Islet of Langerhans (tissue), 1 donor: ENCODE data around the gene RNF144B.
"Not testable (repeated sequence)": the region's sequence is repeated elsewhere in the genome, so short reads cannot be mapped to it uniquely, and the experiment has no call there.

ENCODE experiments used
- FAIRE-seq: peaks from one replicate; lab custom pipeline; 2011; peaks lifted over from hg19 to GRCh38; lab: Jason Lieb, UNC

Gene RNF144B

DNA sequence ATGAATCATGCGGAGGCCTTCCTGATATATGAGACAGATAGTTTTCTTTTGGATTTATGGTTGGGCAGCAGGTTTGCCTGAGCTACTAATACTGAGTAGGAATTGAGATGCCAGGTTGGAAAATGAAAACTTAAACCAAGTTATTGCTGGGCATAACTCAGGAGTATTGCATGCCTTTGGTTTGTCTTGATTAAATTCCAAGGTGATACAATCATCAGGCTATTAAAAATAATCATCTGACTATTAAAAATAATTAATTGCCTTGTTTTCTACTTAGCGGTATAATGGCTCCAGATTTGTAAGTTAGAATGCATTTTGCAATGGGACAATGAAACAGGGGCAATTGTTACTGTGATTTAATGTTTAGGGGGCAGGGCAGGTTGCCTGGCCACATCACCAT lies 15.5 kb upstream of the RNF144B start:
- no peak for FAIRE-seq

DNA sequence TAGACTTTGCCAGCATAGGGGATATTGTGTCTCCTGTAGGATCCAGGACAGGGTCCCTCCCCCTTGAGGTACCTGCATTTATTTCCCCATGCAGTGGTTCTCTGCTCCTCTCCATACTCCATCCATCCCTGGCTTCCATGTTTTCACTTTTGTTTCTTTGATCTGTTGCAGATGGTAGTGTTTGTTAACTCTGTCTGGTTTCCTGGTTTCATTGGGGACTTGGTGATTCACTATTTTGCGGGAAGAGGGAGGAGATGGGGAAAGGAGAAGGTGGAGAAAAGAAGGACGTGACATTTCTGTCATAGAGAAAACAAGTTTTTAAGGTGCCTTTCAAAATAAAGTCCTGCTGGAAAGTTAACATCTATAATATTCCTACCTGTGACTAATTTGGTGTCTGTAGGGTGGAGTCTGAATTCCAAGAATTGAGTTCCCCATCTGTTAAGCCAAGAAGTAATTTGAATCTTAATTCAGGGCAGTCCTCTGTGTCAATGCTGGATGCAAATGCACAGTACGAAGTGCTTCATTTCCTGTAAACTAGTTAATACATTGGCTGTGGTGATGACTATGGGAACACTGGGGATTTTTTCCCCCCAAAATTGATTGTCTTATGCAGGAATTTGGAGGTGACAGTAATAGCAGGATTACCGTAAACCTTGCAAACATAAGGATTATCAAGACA lies 6.9 kb upstream of the RNF144B start:
- no peak for FAIRE-seq

DNA sequence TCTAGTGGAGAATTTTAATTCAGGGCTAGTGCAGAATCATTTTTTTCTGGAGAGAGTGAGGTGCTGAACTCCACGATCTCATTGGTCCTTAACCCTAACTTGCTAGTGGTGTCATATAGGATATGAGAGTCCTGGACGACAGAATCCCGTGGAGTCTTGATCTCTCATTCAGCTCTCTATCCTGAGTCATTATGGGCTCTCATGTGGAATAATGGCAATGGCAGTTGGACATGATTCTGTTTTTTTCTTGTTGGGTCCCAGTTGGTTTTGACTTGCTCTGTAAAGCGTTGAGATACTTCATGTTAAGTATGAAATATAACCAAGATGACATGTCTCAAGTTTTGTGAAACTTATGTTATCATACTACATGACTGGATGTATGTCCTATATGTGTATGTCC lies 6.3 kb upstream of the RNF144B start:
- FAIRE-seq = no peak

DNA sequence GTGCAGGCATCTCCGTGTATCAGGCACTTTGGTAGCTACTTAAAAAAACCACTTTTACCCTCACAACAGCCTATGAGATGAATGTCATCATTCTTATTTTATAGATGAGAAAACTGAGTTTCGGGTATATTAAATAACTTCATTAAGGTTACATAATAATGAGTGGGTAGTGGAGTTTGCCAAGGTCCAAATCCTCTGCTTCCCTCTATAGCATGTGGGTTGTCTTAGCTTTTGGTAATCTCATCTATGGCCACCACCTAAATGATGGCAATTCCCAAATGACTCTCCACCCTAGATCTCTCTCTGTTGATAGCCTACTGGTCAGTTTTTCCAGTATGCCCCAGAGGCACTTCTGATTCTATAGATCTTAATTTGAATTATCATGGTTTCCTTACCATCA lies 3.7 kb upstream of the RNF144B start:
- FAIRE-seq = no peak

DNA sequence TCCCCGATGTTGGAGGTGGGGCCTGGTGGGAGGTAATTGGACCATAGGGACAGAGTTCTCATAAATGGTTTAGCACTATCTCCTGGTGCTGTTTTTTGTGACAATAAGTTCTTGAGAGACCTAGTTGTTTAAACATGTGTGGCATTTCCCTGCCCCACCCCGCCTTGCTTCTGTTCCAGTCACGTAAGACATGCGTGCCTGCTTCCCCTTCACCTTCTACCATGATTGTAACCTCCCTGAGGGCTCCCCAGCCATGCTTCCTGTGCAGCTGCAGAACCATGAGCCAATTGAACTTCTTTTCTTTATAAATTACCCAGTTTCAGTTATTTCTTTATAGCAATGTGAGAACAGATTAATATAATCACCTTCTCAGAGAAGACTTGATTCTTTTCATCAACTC lies 2.5 kb upstream of the RNF144B start:
- FAIRE-seq = no peak

DNA sequence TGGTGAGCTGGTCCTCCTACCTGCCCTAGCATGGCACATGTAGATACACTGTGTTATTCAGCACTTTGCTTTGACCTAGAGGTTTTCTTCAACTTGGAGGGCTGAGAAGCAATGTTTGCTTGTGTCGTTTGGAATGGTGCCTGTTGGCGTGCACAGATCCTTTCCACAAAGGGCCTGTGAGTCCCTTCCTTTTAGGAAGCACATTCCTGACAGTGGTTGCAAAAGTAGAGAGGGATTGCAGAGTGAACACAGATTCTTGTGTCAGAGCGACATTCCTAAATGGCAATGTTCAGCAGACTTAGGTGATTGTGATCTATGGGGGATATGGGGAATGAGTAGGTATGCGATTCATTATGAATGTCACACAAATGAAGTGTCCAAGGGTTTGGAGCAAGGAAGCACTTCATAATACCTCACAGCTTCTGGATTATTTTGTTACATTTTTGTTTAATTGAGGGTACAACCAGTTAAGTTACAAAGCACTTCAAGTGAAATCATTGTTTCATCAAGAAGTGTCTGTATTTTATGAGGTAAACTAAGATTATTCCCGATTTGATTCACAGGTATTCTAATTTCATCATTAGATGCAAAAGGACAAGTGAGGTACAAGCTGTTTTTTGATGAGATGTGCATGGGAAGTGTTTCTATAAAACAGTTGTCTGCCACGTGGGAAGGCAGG lies 713 bp upstream of the RNF144B start:
- FAIRE-seq = no peak

DNA sequence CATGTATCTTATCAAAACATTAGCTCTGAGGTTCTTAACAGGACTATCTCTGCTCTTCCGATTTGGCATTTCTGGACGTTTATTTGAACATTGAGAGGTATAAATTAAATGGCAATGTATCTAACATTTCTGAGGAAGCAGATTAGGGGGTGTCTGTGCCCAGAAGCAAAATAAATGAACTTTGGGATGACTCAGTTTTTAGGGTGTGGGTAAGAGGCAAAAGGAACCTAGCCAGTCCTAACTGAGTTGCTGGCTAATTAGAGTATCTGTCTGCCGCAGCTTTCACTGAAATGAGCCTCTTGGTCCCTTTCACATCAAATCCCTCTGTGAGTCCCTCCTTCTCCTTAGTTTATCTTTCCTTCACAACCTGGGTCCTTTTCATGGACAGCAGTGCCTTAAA lies 1.1 kb downstream of the RNF144B start:
- FAIRE-seq = no peak

DNA sequence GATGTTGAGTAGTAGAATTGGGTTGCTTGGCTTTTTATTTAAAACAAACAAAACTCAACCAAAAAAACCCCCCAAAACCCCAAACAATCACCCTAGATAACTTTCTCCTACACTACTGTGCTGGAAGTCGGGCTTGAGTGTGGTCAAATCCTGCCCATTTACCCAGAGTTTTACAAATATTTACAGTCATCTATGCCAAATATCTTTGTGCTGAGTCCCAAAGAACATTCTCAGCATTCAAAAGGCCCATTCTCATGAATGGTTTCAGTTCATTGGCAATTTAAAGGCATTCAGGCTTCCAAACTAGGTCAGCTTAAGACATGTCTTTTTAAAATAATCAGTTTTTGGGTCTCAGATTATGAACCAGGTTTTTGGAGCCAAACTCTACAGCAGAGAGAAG lies 1.8 kb downstream of the RNF144B start:
- no peak for FAIRE-seq

DNA sequence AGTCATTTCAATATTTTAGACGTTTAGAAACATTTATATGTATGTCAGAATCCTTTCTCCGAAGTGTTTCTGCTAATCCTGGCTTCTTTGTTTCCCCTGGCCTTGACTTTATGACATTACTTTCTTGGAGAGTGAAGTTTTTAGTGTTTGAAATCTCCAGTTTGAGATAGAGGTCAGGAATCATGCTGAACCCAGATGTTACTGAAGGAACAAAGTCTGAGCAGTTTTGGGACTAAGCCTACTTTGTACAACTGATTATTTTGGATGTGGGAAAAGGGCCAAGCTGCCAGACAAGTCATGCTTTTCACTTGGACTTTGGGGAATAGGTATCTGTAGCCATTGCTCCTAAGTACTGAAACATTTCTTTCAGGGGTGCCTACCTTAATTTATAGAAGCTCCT lies 2.3 kb downstream of the RNF144B start:
- FAIRE-seq = no peak

DNA sequence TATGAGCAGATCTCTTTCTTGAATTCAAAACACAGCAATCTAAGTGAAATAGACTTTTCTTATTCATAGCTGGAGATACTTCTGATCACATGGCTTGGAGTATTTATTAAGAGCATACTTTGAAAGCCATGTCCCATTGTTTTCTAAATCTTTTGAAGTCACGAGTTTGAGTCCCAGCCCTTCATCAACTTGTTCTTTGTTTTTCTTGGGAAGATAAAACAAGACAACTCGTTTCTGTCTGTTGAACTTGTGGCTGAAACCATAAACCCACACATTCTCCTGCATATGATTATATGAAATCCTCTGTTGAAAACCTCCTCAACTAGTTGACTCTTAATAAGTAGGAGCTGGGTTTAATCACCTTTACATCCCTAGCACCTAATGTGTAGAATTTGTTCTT lies 3.3 kb downstream of the RNF144B start:
- FAIRE-seq = no peak

DNA sequence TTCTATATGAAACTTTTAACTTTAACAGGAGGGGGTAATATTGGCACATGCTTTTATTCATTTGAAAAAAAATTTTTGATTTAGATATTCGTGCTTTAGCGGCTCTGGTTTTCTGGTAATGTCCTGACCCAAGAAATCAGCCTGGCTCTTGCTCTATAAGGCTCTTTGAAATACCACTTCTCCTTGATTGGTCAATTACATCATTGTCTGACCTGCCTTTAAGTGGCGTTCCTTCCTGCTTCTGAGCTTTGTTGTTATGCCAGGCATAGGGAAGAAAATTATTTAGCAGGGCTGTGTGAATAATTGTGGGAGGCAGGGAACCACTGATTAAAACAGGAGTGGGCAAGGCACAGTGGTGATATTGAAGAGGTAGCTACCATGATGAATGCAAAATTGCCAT lies 3.9 kb downstream of the RNF144B start:
- no peak for FAIRE-seq

DNA sequence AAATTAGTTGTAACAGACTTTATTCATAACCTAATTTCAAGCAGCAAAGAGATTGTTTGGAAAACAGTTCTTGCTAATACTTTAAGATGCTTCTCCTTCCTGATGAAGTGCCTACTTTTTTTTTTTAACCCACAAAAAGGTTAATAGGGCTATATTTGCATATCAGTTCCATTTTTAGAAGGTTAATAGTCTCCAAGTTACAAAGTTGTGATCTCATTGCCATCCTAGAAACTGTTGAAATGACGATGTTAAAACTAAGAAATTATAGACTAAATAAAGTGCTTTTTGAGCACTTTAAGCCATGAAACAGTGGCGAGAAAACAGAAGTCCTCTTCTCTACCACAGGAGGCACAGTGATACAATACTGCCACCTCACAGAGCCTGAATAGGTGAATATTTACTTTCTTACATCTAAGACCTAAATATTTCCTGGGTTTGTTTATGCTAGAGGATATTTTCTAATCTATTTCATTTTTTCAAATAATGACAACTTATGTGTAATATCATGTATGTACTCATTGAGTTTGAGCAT lies 5.3 kb downstream of the RNF144B start:
- no peak for FAIRE-seq

DNA sequence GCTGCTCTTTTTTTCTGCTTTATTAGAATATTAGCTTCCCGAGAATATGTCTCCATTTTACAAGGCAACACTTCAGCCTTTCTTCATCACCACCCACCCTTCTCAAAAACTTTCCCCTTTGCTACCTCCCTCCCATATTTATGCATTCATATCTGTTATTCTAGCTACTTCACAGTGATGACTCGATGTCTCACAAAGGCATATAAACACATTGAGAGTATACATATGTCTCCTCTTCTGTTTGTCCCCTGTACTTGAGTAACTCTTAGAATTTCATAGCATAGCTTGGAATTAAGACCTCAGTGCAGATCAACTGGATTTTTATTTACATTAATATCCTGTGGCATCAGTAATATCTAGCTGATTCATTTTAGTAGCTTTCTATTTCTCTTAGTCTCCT lies 6.5 kb downstream of the RNF144B start:
- FAIRE-seq = no peak

DNA sequence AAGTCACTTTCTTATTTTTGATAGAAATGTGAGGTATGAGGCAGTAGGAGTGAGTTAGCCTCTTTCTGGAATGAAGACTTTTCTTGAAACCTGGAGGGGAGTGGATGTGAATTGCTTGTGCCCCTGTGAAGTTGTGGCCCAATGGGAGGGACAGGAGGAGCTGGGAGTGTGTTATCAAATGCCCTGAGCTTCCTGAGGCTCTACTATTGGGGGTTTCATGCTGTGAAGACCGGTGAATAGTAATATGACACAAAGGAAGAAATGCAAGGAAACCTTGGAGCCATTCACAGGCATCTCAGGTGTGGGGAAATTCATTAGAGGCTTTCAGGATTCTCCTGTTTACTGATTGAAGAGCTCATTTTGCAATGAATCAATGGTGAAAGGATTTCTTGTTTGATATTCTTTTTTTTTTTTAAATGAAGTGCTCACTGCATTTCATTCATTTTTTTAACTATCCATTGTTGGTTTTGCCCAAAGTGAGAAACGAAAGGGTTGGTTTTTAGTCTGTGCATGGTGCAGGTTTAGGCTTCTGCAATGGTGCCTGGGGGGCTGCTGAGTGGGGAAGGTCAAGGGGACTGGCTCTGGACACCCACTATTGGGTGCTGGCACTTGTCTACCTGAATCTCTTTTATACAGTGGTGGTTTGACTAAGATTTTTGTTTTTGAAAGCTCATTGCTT lies 8.2 kb downstream of the RNF144B start:
- no peak for FAIRE-seq

DNA sequence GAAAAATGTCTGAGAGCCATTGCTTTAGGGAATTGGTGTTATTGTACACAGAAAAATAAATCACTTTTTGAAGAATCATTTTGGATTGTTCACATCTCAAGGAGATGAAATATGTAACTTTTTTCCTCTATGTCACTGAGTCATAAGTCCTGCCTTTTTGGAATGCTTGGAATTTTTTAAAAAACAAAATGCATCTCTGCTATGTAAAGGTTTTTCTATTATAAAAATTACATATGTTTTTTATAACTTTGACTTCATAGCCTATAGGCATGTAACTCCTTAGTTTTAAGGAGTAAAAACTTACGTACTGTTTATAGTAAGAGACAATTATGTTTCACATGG lies 8.7 kb downstream of the RNF144B start:
- no peak for FAIRE-seq

DNA sequence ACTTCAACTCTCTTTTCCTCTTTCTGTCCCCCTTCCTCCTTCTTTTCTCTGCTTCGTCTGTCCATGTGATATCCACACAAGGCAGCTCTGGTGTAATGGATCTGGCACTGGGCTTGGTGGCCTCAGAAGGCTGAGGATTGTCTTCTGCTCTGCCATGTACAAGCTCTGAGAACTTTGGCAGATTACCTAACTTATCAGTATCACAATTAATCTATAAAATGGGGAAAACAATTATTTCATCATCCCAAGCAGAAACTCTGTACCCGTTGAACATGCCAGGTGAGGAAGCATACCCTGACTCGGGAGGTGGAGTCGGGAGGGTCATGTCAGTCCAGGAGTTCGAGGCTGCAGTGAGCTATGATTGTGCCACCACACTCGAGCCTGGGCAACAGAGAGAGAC lies 10.6 kb downstream of the RNF144B start:
- FAIRE-seq = no peak

DNA sequence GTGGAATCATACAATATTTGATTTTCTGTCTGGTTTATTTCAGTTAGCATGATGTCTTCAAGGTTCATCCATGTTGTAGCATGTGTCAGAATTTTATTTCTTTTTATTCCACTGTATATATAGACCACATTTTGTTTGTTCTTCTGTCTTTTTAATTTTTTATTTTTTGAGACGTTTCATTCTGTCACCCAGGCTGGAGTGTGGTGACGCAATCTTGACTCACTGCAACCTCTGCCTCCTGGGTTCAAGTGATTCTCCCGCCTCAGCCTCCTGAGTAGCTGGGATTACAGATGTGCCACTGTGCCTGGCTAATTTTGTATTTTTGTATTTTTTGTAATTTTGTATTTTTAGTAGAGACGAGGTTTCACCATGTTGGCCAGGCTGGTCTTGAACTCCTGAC lies 11.1 kb downstream of the RNF144B start:
- FAIRE-seq = not testable (repeated sequence)

DNA sequence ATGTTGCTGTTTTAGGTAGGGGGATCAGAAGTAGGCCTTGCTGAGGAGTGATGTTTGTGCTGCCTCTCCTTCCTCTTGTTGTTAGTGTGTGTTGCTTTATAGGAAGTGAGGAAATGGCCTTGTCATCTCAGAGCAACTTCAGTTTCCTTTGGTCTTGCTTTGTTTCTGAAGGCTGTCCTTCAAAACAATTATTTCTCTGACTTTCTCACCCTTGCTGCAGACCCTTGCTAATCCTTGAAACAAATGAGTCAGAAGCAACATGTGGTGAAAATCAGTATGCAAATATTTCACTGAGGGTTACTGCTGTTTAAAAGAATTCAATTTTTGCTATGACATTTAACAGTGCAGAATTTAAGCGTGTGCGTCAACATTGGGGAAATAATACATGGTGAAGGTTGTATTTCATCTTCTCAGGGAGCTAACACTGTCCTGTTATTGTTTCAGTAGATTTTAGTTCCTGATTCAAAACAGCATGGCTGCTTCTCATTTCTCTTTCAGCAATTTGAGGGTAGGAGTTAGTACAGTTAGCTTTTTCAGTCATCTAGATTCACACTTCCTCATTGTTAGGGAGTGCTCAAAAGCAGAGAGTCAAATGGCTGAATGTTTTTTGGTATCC lies 13.8 kb downstream of the RNF144B start:
- no peak for FAIRE-seq

DNA sequence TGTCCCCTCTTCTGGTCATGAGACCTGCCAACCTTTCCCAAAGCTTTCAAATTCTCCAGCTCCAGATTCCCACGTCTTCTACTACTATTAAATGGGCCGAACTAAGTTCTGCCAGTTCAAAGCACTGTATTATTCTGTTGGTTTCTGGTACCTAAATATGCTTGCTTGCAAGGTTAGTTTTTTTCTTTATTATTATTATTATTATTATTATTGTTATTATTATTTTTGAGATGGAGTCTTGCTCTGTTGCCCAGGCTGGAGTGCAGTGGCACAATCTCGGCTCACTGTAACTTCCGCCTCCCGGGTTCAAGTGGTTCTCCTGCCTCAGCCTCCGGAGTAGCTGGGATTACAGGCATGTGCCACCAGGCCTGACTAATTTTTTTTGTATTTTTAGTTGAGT lies 17.8 kb downstream of the RNF144B start:
- FAIRE-seq = not testable (repeated sequence)

DNA sequence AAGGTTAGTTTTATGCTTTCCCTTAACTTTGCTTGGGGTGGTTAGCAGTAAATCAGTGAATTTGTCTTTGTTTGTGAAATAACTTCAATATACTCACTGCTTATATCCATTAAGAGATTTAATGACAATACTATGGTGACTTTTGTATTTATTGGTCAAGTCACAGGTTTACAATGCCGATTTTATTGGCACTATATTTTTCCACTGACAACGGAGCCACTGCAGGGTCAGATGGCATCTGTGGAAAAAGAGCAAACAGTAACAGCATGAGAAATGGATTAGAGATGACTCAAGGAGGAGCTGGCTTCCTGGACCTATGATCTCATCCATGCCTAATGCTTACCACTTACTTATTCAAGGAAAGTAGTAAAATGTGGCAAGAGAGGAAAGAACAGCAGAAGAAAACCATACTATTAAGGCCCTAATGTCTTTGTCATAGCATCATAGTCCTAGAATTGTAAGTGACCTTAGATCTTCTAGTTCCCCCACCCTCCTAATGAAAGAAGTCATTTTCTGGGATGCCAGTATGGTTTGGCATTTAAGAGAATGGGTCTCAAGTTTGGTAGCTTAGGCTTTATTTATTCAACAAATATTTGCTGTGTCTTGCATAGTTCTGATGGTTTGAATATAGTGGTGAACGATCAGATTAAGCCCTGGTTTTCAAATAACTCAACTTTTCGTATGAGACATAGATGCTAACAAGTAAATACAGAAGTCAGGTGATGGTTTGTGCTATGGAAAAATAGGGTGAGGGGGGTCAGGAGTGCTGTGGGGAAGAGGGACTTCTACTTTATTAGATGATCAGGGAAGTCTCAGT lies 18.5 kb downstream of the RNF144B start:
- no peak for FAIRE-seq

DNA sequence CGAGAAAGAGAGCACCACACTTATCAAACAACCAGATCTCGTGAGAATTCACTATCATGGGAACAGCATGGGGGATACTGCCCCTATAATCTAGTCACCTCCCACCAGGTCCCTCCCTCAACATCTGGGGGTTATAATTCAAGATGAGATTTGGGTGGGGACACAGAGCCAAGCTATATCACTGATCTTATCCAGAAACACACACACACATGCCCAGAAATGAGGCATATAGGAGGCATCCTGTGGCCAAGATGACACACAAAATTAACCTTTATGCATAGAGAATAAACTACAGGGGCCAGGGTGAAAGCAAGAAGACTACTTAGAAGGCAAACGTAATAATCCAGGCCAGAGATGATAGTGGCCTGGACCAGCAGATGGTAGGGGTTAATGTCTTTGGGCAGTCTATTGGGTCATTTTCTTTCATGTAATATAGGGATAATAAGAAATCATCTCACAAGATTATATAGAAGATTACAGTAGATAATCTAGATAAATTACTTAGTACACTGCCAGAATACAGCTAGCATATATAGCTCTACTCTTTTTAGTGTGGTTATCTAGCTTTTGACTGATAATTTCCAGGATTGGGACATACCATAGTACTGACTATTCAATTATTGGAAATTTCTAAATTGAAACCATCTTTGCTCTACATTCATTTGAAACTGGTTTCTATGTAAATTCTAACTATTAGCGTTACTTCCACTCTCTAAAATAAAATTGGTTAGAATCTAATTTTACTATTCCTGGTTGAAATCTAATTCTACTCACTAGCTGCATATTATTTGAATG lies 20.0 kb downstream of the RNF144B start:
- FAIRE-seq = no peak
